NCI-H2227 (cell line): Measurements from ENCODE around the gene ZSCAN30.
"Not testable (repeated sequence)": the region's sequence is repeated elsewhere in the genome, so short reads cannot be mapped to it uniquely, and the experiment has no call there.

Experiments
- DNase-seq: peaks from one replicate; lab custom pipeline; 2025; ENCODE audit not compliant: unreplicated experiment; lab: John Stamatoyannopoulos, UW

Gene ZSCAN30

DNA sequence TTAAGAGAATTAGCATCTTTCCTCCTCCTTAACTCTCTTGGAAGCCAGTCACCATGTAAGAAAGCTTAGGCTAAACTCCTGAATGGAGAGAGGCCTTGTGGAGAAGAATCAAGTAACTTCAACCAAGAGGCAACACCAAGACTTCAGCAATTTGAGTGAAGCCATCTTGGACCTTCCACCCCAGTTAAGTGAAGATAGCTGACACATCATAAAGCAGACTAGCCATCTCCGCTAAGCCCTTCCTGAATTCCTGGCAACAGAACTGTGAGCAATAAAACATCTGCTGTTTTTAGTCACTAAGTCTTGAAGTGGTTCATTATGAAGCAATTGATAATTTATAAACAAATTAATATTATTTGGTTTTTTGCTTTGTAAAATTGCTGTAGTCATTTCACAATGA lies 50.7 kb downstream of the ZSCAN30 start:
- no peak for DNase-seq

DNA sequence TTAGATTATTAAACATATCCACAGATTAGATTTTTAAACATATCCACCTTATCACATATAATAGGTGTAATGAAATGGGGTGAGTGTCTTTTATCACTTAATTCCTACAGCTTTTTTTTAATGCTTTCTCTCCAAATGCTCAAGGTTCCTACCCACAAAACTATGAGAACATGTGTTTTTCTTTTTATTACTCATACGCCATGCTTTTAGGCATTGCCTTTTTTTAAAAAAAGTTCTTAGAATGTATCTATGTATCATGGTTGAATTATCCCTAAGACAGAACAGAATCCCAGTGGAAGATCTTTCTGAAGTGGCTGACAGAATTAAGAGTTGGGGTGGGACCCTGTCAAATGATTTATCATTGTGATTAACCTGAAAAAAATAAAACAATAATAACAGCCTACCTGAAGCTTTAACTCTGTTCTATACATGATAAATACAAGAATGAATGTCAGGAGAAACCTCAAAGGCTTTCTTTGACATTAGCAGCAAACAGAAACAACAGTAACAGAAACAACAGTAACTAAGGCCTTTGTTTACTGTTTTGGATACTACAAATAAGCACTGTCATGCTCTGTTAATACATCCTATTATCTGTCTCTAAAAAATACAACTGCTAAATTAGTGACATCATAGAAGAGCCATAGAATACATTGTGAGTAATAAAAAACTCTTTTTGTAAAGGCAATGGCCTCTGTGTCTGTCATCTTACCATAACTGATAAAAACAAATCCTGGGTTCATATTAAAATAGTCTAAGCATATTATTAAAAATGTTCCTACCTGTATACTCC lies 53.3 kb downstream of the ZSCAN30 start:
- no peak for DNase-seq

DNA sequence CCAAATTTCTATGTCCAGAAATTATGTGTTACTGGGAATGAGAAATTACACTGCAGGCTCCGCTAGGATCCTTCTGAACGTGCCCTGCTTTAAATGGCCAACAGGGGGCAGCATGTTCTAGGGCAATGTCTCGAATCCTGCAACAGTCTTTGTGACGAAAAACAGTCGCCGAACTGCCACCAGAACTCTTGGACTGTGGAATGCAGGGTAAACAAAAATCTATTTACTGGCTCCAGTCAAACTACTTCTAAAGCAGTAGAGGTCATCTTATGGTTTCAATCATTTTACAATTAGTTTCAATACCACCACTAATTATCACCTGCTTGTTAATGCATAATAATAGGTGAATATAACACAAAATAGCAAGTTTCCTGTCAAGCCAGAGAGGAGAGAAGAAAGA lies 59.0 kb downstream of the ZSCAN30 start:
- DNase-seq, result peak; percentile 83

DNA sequence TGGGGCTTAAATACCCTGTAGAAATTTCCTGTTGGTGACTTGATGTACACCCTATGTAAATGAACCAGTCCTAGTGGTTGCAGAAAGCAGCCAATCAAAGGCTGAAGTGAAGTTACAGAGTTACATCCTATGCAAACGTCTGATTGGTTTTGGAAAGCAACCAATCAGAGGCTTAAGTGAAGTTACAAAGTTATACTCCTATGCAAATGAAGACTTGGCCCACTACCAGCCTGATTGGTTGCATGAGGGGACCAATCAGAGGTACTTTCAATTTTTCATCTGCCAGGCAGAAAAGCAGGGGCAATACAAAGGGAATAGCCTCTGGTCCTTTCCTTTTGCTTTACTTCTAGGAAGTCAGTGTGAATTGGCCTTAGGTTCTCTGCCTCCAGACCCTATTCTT lies 62.8 kb downstream of the ZSCAN30 start:
- DNase-seq, result no peak

DNA sequence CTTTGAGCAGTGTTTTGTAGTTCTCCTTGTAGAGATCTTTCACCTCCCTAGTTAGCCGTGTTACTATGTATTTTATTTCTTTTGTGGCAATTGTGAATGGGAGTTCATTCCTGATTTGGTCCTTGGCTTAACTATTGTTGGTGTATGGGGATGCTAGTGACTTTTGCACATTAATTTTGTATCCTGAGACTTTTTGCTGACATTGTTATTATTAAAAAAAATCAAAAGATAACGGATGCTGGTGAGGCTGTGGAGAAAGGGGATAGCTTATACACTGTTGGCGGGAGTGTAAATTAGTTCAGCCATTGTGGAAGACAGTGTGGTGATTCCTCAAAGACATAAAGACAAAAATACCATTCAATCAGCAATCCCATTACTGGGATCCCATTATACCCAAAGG lies 66.2 kb downstream of the ZSCAN30 start:
- no peak for DNase-seq

DNA sequence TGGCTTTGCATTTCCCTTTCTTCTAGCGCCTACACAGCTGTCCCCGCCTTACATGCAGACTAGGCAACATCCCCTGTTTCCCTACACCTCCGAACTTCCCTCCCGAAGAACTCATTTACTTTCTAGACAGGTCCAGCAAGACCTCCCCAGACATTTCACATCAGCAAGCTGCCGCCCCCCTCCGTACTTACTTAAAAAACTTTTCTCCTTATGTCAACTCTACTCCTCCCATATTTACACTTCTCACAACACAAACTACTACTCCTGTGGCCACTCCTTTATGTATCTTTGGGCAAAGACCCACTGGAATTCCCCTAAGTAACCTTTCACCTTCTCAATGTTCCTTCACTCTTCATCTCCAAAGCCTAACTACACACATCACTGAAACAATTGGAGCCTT lies 69.6 kb downstream of the ZSCAN30 start:
- no peak for DNase-seq

DNA sequence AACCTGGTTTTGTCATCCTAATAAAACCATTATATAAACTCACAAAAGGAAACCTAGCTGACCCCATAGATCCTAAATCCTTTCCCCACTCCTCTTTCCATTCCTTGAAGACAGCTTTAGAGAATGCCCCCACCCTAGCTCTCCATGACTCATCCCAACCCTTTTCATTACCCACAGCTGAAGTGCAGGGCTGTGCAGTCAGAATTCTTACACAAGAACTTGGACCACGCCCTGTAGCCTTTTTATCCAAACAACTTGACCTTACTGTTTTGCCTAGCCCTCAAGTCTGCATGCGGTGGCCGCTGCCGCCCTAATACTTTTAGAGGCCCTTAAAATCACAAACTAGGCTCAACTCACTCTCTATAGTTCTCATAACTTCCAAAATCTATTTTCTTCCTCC lies 70.7 kb downstream of the ZSCAN30 start:
- DNase-seq, result not testable (repeated sequence)

DNA sequence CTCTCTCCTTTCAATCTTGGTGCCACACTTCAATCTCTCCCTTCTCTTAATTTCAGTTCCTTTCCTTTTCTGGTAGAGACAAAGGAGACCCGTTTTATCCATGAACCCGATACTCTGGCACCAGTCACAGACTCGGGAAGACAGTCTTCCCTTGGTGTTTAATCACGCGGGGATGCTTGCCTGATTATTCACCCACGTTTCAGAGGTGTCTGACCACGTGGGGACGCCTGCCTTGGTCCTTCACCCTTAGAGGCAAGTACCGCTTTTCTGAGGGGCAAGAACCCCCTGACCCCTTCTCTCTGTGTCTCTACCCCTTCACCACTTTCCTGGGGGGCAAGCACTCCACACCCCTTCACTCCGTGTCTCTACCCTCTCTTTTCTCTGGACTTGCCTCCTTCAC lies 73.4 kb downstream of the ZSCAN30 start:
- not testable (repeated sequence) for DNase-seq

DNA sequence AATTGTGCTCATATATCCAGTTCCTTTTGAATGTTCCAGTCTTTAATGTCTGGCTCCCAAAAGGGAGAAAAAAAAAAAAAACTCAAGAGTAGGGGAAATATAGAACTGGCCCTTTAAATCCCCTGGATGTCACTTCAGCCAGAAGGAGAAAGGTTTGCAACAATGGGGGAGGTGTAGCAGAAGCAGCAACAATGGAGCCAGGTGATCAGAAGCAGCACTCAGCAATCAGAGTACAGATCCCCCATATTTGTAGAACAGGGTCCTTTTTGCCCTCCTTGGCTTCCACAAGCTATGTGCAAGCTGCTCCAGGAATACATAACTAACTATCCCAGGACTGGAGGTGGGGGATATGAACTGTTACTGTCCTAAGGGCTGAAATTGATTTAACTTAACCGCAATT lies 75.0 kb downstream of the ZSCAN30 start:
- no peak for DNase-seq

DNA sequence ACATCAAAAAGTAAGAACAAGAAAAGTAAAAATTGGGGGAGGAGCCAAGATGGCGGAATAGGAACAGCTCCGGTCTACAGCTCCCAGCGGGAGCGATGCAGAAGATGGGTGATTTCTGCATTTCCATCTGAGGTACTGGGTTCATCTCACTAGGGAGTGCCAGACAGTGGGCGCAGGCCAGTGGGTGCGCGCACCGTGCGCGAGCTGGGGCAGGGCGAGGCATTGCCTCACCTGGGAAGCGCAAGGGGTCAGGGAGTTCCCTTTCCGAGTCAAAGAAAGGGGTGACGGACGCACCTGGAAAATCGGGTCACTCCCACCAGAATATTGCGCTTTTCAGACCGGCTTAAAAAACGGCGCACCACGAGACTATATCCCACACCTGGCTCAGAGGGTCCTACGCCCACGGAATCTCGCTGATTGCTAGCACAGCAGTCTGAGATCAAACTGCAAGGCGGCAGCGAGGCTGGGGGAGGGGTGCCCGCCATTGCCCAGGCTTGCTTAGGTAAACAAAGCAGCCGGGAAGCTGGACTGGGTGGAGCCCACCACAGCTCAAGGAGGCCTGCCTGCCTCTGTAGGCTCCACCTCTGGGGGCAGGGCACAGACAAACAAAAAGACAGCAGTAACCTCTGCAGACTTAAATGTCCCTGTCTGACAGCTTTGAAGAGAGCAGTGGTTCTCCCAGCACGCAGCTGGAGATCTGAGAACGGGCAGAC lies 84.1 kb downstream of the ZSCAN30 start:
- not testable (repeated sequence) for DNase-seq

DNA sequence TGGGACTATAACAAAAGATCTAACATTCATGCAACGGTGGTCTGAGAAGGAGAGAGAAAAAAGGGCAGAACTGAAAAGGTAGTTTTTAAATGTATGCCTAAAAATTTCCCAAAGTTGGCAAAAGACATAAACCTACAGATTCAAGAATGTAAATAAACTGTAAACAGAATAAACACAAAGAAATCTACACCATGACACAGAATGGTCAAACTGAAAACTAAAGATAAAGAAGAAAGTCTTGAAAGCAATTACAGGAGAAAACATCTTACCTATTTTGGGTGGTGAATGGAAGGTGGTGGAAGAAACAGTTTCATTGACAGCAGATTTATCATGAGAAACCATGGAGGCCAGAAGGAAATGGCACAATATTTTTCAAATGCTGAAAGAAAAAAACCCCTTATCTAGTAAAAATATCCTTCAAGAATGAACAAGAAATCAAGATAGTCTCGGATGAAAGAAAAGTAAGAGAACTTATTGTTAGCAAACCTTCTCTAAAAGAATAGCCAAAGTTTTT lies 84.8 kb downstream of the ZSCAN30 start:
- DNase-seq, result no peak

DNA sequence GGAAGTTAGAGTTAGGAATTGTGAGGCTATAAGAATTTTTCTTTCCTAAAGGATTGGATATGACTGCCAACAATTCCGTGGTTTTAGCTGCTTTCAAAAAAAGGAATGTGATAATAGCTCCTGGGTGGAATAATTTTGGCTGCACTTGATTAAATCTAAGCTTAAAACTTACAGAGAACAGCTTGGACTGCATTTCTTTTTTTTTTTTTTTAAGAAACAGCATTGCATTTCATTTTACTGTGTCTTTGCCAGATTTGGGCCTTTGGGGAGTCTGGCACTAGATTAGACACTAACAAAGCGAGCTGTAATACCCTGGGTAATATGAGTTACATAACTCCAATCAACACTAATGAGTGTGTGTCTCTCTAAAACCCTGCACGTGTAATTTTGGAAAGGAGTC lies 87.0 kb downstream of the ZSCAN30 start:
- DNase-seq, result no peak

DNA sequence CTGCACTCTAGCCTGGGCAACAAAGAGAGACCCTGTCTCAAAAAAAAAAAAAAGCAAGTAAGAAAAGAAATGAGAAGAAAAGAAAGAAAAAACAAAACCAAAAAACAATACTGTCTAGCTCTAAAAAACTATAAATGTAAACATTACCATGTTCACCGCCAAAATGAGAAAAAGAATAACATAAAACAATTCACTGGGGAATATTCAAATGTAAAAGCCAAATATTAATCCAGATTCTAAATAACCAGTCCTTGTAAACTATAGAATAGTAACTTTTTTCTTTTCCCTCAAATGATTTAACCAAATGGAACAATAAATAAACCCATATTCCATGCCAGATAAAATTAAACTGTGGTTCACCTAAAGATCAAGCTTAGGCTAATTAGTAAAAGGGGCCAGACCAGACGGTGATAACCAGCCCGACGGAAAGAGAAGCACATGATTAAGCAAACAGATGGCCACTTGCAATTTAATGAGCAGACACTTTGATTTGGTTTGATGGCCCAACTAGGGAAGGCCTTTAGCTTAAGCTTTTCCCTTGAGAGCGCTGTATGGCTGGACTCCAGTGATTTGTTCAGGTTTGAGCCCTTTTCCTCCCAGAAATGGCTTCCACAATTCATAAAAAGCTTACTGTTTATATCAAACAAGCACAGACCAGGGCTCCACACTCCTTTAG lies 88.6 kb downstream of the ZSCAN30 start:
- DNase-seq, result no peak
